D721Med (cell line): Measurements from ENCODE around the gene CCL13.

Experiments used
- DNase-seq: peaks from one replicate; pipeline ENCODE4 v3.0.0; 2011; ENCODE audit warnings: low spot score; ENCODE audit not compliant: insufficient read length
- FAIRE-seq: peaks from 2 replicates; lab custom pipeline; 2011; peaks lifted over from hg19 to GRCh38; lab: Jason Lieb, UNC
- TF ChIP-seq, protein P1 (sequence below): IDR thresholded peaks from 2 replicates; pipeline ENCODE4 v1.5.1; 2012; ENCODE audit warnings: mild to moderate bottlenecking, control low read depth; ENCODE audit not compliant: insufficient read depth; ENCODE audit errors: missing control alignments

Gene CCL13

DNA sequence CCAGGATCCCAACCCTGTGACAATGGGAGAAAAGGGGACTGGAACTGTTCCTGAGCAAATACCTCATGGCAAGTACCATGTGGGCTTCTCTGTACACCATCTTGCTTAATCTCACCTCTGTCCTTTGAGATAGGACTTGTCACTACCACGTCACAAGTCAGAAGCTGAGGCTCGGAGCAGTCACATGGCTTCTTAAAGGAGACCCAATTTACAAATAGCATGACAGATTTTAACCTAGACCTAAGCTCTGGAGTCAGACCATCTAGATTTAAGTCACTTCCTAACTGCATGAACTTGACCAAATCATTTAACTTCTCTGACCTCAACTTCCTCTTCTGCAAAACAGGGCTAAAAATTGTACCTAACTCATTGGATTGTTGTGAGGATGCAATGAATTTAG, 42.7 kb downstream of the CCL13 start:
- DNase-seq: no peak
- no peak for FAIRE-seq
- TF ChIP-seq, protein P1, sequence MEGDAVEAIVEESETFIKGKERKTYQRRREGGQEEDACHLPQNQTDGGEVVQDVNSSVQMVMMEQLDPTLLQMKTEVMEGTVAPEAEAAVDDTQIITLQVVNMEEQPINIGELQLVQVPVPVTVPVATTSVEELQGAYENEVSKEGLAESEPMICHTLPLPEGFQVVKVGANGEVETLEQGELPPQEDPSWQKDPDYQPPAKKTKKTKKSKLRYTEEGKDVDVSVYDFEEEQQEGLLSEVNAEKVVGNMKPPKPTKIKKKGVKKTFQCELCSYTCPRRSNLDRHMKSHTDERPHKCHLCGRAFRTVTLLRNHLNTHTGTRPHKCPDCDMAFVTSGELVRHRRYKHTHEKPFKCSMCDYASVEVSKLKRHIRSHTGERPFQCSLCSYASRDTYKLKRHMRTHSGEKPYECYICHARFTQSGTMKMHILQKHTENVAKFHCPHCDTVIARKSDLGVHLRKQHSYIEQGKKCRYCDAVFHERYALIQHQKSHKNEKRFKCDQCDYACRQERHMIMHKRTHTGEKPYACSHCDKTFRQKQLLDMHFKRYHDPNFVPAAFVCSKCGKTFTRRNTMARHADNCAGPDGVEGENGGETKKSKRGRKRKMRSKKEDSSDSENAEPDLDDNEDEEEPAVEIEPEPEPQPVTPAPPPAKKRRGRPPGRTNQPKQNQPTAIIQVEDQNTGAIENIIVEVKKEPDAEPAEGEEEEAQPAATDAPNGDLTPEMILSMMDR: no peak

GRCh38 chr17:34399725-34400124, 43.4 kb downstream of the CCL13 start:
- FAIRE-seq (no peak), DNase-seq (no peak)
- TF ChIP-seq, protein P1: no peak

DNA sequence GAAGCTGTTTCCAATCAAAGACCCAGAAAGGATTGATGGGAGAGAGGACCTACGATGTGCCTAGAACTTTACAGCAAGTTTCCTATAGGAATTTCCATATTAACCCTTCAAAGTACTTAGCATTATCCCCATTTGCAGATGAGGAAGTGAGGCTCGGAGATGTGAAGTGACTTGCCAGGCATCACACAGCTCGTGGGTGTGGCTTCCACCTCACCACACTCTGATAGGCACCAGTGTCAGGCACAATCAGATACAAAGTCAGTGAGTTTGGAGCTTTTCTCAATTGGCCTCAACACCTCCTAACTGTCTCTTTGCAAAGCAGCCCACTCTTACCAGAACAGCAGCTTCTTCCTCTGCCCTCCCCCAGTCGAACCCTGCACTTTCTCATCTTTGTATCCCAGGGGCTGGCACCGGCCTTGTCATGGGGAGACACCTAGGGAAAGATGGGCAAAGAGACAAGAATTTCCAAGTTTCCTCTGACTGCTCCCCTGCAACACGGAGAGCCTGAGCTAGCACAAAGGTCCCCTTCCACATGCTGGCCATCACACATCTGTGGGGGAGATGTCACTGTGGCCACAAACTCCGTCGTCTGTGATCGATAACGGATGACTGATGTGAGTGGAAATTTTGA, 44.1 kb downstream of the CCL13 start:
- DNase-seq: no peak
- TF ChIP-seq, protein P1: no peak
- FAIRE-seq: no peak

- DNase-seq: no peak
- no peak for FAIRE-seq
- TF ChIP-seq, protein P1: no peak
Measured at GRCh38 chr17:34401165-34401564, 44.9 kb downstream of the CCL13 start.

- FAIRE-seq (no peak), DNase-seq (no peak)
- TF ChIP-seq, protein P1: no peak
Measured at GRCh38 chr17:34403006-34403405, 46.7 kb downstream of the CCL13 start.

- no peak for FAIRE-seq
- no peak for DNase-seq
- TF ChIP-seq, protein P1: no peak
Measured at GRCh38 chr17:34406226-34406625, 49.9 kb downstream of the CCL13 start.
